Measurements from ENCODE around the gene UBALD2.

GRCh38 chr17:76247304-76247703 is 17.8 kb upstream of the UBALD2 start:
- TF ChIP-seq, protein P1, sequence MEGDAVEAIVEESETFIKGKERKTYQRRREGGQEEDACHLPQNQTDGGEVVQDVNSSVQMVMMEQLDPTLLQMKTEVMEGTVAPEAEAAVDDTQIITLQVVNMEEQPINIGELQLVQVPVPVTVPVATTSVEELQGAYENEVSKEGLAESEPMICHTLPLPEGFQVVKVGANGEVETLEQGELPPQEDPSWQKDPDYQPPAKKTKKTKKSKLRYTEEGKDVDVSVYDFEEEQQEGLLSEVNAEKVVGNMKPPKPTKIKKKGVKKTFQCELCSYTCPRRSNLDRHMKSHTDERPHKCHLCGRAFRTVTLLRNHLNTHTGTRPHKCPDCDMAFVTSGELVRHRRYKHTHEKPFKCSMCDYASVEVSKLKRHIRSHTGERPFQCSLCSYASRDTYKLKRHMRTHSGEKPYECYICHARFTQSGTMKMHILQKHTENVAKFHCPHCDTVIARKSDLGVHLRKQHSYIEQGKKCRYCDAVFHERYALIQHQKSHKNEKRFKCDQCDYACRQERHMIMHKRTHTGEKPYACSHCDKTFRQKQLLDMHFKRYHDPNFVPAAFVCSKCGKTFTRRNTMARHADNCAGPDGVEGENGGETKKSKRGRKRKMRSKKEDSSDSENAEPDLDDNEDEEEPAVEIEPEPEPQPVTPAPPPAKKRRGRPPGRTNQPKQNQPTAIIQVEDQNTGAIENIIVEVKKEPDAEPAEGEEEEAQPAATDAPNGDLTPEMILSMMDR (IDR thresholded peaks at IDR 0.05; ENCODE audit: poor library complexity, severe bottlenecking), result no peak
- TF ChIP-seq REST (IDR thresholded peaks at IDR 0.05; ENCODE audit: borderline replicate concordance) (no peak), EZH2 (IDR thresholded peaks at IDR 0.05; ENCODE audit: borderline replicate concordance, insufficient read depth, low read length, poor library complexity, severe bottlenecking) (no peak), EP300 (conservative IDR thresholded peaks at IDR 0.05; ENCODE audit: poor library complexity, severe bottlenecking) (no peak)
